Stimulated activated CD8-positive, alpha-beta memory T cell treated with anti-CD3 and anti-CD28 coated beads, Interleukin-12 subunit alpha, Interleukin-12 subunit beta, amount 100 ng/mL, for 24 hours (primary cell): Measurements from ENCODE around the gene FBXL22.

Source experiments
- DNase-seq: peaks from one replicate; pipeline ENCODE4 v3.0.0-alpha.2; 2020; ENCODE audit errors: extremely low read depth

The FBXL22 gene

GRCh38 chr15:63593705-63594671 is 3.2 kb upstream of the FBXL22 start:
- DNase-seq, result no peak

- no peak for DNase-seq
These were observed 2.1 kb upstream of the FBXL22 start for GRCh38 chr15:63595065-63595464.

GRCh38 chr15:63595688-63596087 is 1.5 kb upstream of the FBXL22 start:
- DNase-seq, result no peak

- no peak for DNase-seq
These were observed 530 bp upstream of the FBXL22 start for GRCh38 chr15:63596676-63597037.

GRCh38 chr15:63597821-63598220 is 634 bp downstream of the FBXL22 start:
- DNase-seq, result no peak

GRCh38 chr15:63598473-63599400 is 1.6 kb downstream of the FBXL22 start:
- DNase-seq, result no peak

GRCh38 chr15:63599401-63600000 is 2.3 kb downstream of the FBXL22 start:
- no peak for DNase-seq

- DNase-seq, result no peak
These were observed 2.9 kb downstream of the FBXL22 start for GRCh38 chr15:63600001-63600615.

- DNase-seq, result peak; percentile 75
These were observed 3.4 kb downstream of the FBXL22 start for GRCh38 chr15:63600616-63601025.

GRCh38 chr15:63601026-63601703 is 4.0 kb downstream of the FBXL22 start:
- no peak for DNase-seq

- no peak for DNase-seq
These were observed 4.6 kb downstream of the FBXL22 start for GRCh38 chr15:63601704-63602185.

- DNase-seq, result no peak
These were observed 5.4 kb downstream of the FBXL22 start for GRCh38 chr15:63602595-63602994.

- no peak for DNase-seq
These were observed 6.3 kb downstream of the FBXL22 start for GRCh38 chr15:63603516-63603915.

GRCh38 chr15:63604281-63604680 is 7.1 kb downstream of the FBXL22 start:
- DNase-seq, result no peak

- no peak for DNase-seq
These were observed 7.8 kb downstream of the FBXL22 start for GRCh38 chr15:63605036-63605435.

- no peak for DNase-seq
These were observed 8.6 kb downstream of the FBXL22 start for GRCh38 chr15:63605816-63606215.

- no peak for DNase-seq
These were observed 9.1 kb downstream of the FBXL22 start for GRCh38 chr15:63606308-63606707.

- DNase-seq, result no peak
These were observed 11.8 kb downstream of the FBXL22 start for GRCh38 chr15:63608989-63609388.

GRCh38 chr15:63609448-63609847 is 12.3 kb downstream of the FBXL22 start:
- no peak for DNase-seq

- no peak for DNase-seq
These were observed 13.1 kb downstream of the FBXL22 start for GRCh38 chr15:63610209-63610841.
